Urothelium cell line (cell line): ENCODE data around the gene AHSA1.

Experiments used
- DNase-seq: peaks from one replicate; pipeline ENCODE4 v3.0.0; 2011; ENCODE audit warnings: low spot score, mixed read lengths
- FAIRE-seq: peaks from 2 replicates; lab custom pipeline; 2011; peaks lifted over from hg19 to GRCh38; lab: Jason Lieb, UNC

AHSA1 gene

DNA sequence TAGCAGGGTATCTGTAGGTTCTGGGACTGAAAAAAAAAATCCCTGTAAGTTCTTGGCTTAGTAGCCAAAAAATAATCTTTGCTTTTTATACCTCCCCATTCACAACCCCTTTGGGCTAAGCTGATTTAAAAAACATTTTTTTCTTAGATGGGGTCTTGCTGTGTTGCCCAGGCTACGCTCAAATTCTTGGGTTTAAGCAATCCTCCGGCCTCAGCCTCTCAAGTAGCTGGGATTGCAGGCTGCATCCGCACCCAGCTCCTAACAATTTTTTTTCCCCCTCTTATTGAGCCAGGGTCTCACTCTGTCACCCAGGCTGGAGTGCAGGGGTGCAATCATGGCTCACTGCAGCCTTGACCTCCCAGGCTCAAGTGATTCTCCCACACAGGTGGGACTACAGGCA, 49.9 kb downstream of the AHSA1 start:
- FAIRE-seq (no peak), DNase-seq (no peak)

DNA sequence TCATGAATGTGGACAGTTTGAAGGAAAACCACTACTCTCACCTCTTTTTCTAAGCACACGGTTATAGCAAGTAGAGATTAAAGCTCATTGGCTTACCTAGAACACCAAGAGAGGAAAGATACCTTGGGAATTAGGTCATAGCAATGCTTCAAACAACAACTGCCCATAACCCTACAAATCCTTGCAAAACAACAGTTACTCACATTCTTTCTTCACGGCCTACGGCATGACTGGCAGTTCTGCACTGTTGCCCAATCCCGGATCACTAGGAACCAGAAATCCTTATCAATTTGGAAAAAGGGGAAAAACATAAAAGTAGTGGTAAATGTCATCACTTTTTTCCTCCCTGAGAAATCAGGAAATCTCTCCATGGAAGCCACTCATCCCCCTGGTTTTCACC, 50.4 kb downstream of the AHSA1 start:
- no peak for DNase-seq

DNA sequence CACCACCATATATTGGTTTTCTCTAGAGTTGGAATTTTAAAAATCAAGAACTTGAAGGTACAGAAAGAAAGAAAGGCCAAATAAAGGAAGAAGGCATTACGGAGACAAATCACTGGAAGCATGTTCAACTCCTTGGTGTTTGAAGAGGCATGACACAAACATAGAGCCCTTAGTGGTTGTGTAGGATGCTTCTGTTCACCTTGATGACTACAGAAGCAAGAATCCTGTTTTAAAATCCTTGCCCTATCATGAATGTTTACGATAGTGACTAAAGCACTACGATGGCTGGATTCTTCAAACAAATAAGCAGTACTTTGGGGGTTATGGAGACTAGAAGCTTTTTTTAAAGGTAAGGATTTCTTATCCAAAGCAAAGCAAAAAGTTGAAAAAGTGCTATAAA, 51.0 kb downstream of the AHSA1 start:
- no peak for FAIRE-seq
- DNase-seq: no peak

More for the DNA sequence above, 50.4 kb downstream of the AHSA1 start:
- FAIRE-seq: no peak

DNA sequence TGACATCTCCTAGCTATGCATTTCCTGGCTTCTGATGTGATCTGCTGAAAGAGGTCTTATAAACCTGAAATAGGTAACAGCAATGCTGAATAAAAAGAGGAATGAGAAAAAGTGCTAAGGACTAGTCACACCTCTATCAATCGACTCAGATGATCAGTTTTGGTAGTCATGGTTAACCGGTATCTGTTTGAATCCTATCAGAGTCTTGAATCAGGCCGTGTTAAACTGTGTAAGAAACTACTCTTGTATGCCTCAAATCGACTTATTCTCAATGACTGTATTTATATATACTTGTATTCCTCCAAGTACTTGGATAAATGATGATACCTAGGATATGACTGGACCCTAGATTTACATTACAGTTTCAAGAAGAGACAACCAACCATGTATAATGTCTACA, 51.5 kb downstream of the AHSA1 start:
- no peak for FAIRE-seq

DNA sequence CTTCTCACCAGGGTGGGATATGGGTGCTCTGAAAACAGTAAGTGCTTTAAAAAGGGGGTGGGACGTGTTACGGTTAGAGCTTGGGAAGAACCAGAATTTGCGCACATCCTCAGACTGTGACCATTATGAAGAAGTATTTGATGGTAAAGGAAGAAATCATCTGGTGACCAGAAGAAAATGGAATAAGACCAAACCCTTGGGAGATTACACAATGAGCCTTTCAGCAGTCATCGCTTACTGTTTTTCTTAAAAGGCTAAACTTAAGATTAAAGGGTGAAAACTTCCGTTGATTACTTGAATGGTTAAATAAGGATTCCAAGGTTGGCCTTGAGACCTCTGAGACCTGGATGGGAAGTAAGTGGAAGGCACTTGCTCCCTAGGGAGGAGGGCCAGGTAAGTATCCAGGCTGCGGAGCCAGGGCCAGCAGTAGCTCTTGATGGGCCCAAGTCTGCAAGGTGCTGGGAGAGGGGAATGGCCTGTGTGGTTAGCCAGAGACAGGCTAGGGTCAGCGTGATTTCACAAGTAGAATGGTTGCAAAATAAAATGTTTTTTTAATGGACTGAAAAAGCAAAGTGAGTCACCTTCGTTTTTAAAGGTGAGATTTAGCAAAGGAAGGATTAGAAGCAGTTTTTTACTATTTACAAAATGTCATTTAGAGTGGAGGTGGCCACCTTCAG, 53.7 kb downstream of the AHSA1 start:
- FAIRE-seq (no peak), DNase-seq (no peak)

More for the DNA sequence above, 51.5 kb downstream of the AHSA1 start:
- DNase-seq: no peak

DNA sequence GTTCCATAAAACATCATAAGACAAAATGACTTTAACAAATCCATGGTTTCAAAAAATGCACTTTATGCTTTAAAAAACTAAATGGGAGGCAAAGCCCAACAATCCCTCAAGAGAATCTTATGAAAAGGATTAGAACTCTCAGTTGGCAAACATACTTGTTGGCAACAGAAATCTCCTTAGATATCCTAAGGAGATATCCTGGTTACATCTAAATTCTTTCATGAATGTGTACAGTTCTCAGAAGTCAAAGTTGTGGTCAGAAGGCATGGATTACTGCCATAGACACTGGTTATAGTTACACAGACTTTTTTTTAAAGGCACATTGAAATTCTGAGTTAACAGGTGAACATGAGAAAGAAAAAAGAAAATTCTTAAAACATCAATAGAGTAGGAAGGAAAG, 58.2 kb downstream of the AHSA1 start:
- FAIRE-seq: no peak
- DNase-seq: no peak
